Muscle of back (tissue), 11 donors: ENCODE measurements around the gene ABL2. TPM values are rescaled to one million over a fixed set of nuclear protein-coding genes. Genes with fewer than 3 reads are reported as not detected.
"Not testable (repeated sequence)": the region's sequence is repeated elsewhere in the genome, so short reads cannot be mapped to it uniquely, and the experiment has no call there.

Experiments
- DNase-seq, 3 donors: peaks; one replicate each; pipeline versions ENCODE4 v3.0.0 to v3.0.0-alpha.2; 2013
- polyA plus RNA-seq, 10 donors: library from polyadenylated mRNA; unstranded; fragments of 120-200 nt; gene quantifications; one replicate each; pipeline ENCODE4 v1.2.1, GENCODE V29; 2013; ENCODE audit not compliant: insufficient read length in 10 of 10

The ABL2 gene
- polyA plus RNA-seq, 10 donors, result 6.1 to 9.5 (median 8.1) TPM

- not testable (repeated sequence) for DNase-seq
Measured at GRCh38 chr1:179135707-179136106, 93.8 kb downstream of the ABL2 start.

GRCh38 chr1:179135168-179135567 lies 94.3 kb downstream of the ABL2 start:
- DNase-seq, result not testable (repeated sequence)

- DNase-seq, result peak in 2 of 3 donors; percentile 24 to 49
Measured at GRCh38 chr1:179129702-179130473, 99.6 kb downstream of the ABL2 start.

- DNase-seq, result no peak
Measured at GRCh38 chr1:179128520-179128919, 101.0 kb downstream of the ABL2 start.

GRCh38 chr1:179127163-179127895 lies 102.1 kb downstream of the ABL2 start:
- DNase-seq, result no peak

GRCh38 chr1:179126338-179127060 lies 103.0 kb downstream of the ABL2 start:
- DNase-seq, result no peak

- DNase-seq, result no peak
Measured at GRCh38 chr1:179124873-179125272, 104.6 kb downstream of the ABL2 start.

GRCh38 chr1:179121159-179121938 lies 108.1 kb downstream of the ABL2 start:
- DNase-seq, result peak; percentile 47 to 69 (median 55)

- DNase-seq, result no peak
Measured at GRCh38 chr1:179120736-179121135, 108.7 kb downstream of the ABL2 start.

- DNase-seq, result no peak
Measured at GRCh38 chr1:179119513-179119912, 110.0 kb downstream of the ABL2 start.

- DNase-seq, result no peak
Measured at GRCh38 chr1:179115181-179115580, 114.3 kb downstream of the ABL2 start.

- no peak for DNase-seq
Measured at GRCh38 chr1:179108644-179109043, 120.8 kb downstream of the ABL2 start.

- no peak for DNase-seq
Measured at GRCh38 chr1:179107706-179108629, 121.5 kb downstream of the ABL2 start.

- DNase-seq, result no peak
Measured at GRCh38 chr1:179105393-179105792, 124.1 kb downstream of the ABL2 start.

- DNase-seq, result no peak
Measured at GRCh38 chr1:179104611-179105250, 124.7 kb downstream of the ABL2 start.

GRCh38 chr1:179103999-179104398 lies 125.5 kb downstream of the ABL2 start:
- no peak for DNase-seq

GRCh38 chr1:179101566-179101965 lies 127.9 kb downstream of the ABL2 start:
- DNase-seq, result no peak

- no peak for DNase-seq
Measured at GRCh38 chr1:179099891-179100290, 129.6 kb downstream of the ABL2 start.

GRCh38 chr1:179095924-179096323 lies 133.6 kb downstream of the ABL2 start:
- no peak for DNase-seq

GRCh38 chr1:179095377-179095776 lies 134.1 kb downstream of the ABL2 start:
- DNase-seq, result no peak
